Fibroblast of the aortic adventitia (primary cell): ENCODE measurements around the gene RPS17. TPM values are rescaled to one million over a fixed set of nuclear protein-coding genes. Genes with fewer than 3 reads are reported as not detected.

Experiments used
- DNase-seq: peaks from one replicate; pipeline ENCODE4 v3.0.0-alpha.2; 2010; ENCODE audit warnings: low read depth
- H3K4me3 ChIP-seq: 2 replicates; pipeline ENCODE4 v1.5.1; 2011; ENCODE audit warnings: low read depth, mild to moderate bottlenecking, control low read depth, low read length, moderate library complexity
- total RNA-seq: library from RNA; depleted of rRNA; stranded (reverse); fragments of >200 nt; gene quantifications from 2 replicates; pipeline ENCODE4 v1.2.3, GENCODE V29; 2012; ENCODE audit warnings: low replicate concordance
- TF ChIP-seq, protein P1 (sequence below): IDR thresholded peaks from 2 replicates; pipeline ENCODE4 v1.5.1; 2011; ENCODE audit warnings: mild to moderate bottlenecking, low read length, control low read depth, inconsistent platforms; ENCODE audit not compliant: insufficient read depth

Gene RPS17
- total RNA-seq, 1 donor = 2,773 TPM

DNA sequence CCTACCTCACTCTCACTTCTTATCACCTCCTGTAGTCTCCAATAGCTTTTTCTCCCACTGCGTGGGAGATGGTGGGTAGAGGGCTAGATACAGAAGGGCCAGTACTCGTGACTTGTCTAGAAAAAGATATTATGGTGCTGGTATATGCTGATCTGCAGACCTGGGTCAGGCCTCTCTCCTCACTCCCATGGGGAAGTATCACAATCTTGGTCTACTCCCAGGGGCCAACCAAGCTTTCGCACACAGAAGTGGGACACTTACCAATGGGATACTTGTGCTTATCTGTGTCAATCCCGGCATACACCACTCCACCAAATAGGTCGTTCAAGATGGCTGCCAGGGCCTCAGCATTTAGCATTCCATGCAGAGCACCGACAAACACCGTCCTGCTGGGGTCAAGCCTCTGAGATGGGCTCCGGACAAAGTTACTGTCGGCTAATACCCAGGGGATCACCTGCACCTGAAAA, 9.0 kb upstream of the RPS17 start:
- no peak overlapping the region for H3K4me3 ChIP-seq
- TF ChIP-seq, protein P1, sequence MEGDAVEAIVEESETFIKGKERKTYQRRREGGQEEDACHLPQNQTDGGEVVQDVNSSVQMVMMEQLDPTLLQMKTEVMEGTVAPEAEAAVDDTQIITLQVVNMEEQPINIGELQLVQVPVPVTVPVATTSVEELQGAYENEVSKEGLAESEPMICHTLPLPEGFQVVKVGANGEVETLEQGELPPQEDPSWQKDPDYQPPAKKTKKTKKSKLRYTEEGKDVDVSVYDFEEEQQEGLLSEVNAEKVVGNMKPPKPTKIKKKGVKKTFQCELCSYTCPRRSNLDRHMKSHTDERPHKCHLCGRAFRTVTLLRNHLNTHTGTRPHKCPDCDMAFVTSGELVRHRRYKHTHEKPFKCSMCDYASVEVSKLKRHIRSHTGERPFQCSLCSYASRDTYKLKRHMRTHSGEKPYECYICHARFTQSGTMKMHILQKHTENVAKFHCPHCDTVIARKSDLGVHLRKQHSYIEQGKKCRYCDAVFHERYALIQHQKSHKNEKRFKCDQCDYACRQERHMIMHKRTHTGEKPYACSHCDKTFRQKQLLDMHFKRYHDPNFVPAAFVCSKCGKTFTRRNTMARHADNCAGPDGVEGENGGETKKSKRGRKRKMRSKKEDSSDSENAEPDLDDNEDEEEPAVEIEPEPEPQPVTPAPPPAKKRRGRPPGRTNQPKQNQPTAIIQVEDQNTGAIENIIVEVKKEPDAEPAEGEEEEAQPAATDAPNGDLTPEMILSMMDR = no peak
- DNase-seq = no peak

GRCh38 chr15:82548700-82549099, 8.4 kb upstream of the RPS17 start:
- DNase-seq = no peak
- H3K4me3 ChIP-seq = no peak overlapping the region
- TF ChIP-seq, protein P1 = no peak

- DNase-seq = no peak
- TF ChIP-seq, protein P1 = no peak
- no peak overlapping the region for H3K4me3 ChIP-seq
Measured at GRCh38 chr15:82545478-82545877, 5.2 kb upstream of the RPS17 start.

GRCh38 chr15:82545002-82545401, 4.7 kb upstream of the RPS17 start:
- no peak overlapping the region for H3K4me3 ChIP-seq
- DNase-seq = no peak
- TF ChIP-seq, protein P1 = no peak

- H3K4me3 ChIP-seq = no peak overlapping the region
- TF ChIP-seq, protein P1 = no peak
- DNase-seq = no peak
Measured at GRCh38 chr15:82544431-82544830, 4.2 kb upstream of the RPS17 start.

- H3K4me3 ChIP-seq = no peak overlapping the region
- DNase-seq = peak; percentile 86
Measured at GRCh38 chr15:82543160-82543559, 2.9 kb upstream of the RPS17 start.

More at GRCh38 chr15:82543160-82543559, 2.9 kb upstream of the RPS17 start:
- TF ChIP-seq, protein P1 = no peak
